ENCODE data around the gene FMO1.
"Not testable (repeated sequence)": the region's sequence is repeated elsewhere in the genome, so short reads cannot be mapped to it uniquely, and the experiment has no call there.

DNA sequence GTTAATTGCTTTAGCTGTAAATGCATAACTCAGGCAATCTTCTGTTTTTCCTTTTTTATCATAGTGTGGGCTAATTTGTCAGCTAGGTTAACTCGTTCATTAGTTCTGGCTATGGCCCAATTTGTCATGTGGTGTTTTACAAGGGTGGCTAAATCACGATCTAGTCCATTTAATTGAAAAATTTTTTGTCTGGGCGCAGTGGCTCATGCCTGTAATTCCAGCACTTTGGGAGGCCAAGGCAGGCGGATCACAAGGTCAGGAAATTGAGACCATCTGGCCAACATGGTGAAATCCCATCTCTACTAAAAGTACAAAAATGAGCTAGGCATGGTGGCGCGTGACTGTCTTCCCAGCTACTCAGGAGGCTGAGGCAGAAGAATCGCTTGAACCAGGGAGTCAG lies 47.1 kb downstream of the FMO1 start:
- TF ChIP-seq, protein P1, sequence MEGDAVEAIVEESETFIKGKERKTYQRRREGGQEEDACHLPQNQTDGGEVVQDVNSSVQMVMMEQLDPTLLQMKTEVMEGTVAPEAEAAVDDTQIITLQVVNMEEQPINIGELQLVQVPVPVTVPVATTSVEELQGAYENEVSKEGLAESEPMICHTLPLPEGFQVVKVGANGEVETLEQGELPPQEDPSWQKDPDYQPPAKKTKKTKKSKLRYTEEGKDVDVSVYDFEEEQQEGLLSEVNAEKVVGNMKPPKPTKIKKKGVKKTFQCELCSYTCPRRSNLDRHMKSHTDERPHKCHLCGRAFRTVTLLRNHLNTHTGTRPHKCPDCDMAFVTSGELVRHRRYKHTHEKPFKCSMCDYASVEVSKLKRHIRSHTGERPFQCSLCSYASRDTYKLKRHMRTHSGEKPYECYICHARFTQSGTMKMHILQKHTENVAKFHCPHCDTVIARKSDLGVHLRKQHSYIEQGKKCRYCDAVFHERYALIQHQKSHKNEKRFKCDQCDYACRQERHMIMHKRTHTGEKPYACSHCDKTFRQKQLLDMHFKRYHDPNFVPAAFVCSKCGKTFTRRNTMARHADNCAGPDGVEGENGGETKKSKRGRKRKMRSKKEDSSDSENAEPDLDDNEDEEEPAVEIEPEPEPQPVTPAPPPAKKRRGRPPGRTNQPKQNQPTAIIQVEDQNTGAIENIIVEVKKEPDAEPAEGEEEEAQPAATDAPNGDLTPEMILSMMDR (IDR thresholded peaks at IDR 0.05; ENCODE audit: low read length), result not testable (repeated sequence)
- TF ChIP-seq EZH2 (optimal IDR thresholded peaks at IDR 0.05; ENCODE audit: low read depth, low read length), result not testable (repeated sequence)

Data from MM.1S (cell line).